NCI-H345 treated with DMSO at 0.1 percent for 48 hours (cell line): Measurements from ENCODE around the gene EIF2S2.

Source experiments
- DNase-seq: peaks from one replicate; lab custom pipeline; 2025; ENCODE audit not compliant: unreplicated experiment; lab: John Stamatoyannopoulos, UW

EIF2S2 gene

DNA sequence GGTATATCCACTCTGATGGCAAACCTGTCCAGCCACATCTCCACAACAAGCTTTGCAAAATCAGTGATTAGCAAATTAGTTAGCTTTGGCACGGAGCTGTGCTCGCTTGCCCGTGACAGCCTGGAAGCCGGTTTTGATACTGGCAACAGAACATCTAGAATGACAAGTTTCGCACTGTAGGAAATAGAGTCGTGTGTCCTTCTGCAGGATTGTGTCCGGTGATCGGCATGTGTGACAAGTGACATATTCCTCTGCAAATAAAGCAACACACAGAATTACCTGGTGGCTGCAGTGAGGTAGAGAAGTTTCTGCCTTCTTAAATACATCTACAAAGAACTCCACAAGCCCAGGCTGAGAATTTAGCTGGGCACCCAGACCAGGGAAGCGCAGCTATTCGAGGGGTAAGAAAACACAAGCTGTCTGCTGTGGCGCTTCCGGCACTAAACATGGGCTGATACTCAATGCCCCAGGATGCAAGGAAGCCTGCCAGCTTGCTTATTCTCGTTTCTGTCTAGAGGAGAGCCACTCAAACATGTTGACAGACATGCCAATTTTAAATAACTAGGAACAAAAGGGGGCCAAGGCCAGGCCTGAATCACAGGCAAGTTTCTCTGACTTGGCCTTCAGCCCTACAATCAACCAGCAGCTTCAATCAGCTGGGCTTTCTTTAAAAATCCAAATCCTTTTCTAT is 22.2 kb downstream of the EIF2S2 start:
- DNase-seq: no peak

DNA sequence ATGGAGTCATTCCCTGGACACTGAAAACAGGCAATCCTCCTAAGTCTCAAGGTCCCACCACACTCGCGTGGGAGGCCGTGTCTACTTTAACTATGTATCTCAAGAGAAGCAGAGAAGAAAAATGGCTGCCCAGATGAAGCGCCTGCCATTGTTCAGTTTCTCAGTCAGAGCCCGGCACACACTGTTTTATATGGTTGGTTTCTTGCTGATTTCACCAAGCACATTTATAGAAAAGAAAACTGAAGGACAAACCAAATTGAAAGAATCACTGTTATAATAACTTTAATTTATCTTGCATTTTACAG is 22.9 kb downstream of the EIF2S2 start:
- DNase-seq: no peak

DNA sequence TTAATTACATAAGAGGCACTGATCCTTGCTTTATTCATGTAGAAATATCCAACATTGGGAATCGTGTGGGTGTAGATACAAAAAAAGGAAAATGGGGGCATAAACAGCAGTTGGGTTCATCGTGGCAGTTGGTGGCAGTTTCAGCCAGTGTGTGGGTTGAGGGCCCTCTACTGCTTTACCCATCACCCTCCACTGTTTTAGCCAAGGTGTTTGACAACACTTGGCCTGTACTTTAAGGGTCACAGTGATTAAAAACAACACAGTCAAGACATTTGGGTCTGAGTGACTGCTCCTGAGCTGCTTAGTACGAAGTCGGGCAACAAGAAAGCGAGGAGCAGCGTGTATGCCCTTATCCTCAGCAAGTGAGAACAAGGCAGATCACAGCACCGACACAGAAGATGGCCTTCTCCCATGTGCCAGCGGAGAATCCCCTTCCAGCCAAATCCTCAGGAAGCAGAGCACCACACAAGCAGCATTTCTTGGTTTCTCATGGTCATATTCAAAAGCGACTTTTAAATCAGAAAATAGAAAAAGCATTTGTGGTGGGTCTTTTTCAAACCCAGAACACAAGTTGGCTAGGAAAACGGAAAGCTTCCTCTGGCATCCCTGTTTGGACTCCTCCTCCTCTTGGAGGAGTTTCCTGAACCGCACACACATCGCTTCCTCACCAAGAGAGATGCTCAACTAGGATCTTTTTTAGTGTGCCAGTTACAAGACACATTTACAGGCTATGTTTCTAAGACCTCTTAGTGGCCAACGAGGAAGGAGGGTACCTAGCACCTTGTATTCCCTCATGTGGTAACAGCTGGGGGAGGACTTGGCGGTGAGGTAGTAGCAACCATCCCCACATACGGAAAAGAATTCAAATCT is 23.5 kb downstream of the EIF2S2 start:
- DNase-seq: no peak

DNA sequence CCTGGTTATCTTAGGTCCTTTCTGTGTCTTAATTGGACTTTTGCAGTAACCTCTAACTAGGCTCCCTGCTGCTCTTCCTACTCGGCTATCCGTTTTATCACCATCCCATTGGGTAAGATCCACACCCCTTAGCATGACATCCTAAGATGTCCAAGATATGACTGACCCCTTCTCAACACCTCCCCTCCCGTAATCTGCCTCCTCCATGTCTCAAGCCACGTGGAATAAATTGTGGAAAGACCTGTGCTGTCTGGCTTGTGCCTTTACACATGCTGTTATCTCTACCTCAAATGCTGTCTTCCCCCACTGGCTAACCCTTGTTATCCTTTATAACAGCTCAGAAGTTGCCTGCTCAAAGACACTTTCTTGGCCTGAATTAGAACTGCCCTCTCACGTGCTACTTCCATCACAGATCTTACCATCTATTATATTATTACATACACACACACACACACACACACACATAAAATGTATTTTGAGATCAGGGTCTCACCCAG is 26.5 kb downstream of the EIF2S2 start:
- DNase-seq: no peak

DNA sequence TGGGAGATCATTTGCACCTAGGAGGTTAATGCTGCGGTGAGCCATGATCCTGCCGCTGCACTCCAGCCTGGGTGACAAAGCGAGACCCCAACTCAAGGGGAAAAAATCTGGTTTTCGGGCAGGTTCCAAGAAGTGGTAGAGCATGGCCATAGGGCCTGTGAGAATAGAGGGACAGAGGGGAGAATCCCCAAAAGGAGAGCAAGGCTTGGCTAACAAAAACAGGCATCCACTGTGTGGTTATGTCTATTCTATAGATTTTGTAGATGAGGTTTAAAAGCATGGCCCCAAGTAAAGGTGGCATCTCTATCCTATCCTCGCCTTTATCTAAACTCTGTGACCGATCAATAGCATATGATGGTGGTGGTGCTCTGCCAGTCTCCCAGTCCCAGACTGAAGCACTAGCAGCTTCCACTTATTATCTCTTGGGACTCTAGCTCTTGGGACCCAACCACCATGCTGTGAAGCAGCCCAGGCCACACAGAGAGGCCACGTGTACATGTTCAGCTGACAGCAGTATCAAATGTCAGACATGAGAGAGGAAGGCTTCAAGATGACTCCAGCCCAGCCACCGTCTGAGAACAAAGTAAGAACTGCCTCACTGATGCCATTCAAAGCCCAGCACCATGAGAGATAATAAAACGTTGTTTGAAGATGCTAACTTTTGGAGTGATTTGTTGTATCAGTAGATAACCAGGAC is 27.7 kb downstream of the EIF2S2 start:
- DNase-seq: no peak

DNA sequence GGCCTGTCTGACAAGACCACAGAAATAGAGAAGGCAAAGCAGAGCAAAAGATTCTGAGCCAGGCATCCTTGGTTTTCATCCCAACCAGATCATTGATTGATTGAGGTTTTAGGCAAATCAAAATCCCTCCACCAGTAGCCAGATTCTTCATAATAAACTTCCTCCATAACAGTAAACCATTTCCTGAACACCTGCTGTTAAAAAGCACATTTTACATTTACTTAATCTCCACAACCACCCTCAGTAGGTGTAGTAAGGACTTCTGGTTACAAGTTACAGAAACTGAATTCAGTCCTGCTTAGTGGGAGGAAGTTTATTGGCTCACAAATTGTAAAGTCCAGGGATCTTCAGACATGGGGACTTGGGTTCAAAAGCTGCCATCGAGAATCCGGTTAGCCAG is 28.3 kb downstream of the EIF2S2 start:
- DNase-seq: no peak

DNA sequence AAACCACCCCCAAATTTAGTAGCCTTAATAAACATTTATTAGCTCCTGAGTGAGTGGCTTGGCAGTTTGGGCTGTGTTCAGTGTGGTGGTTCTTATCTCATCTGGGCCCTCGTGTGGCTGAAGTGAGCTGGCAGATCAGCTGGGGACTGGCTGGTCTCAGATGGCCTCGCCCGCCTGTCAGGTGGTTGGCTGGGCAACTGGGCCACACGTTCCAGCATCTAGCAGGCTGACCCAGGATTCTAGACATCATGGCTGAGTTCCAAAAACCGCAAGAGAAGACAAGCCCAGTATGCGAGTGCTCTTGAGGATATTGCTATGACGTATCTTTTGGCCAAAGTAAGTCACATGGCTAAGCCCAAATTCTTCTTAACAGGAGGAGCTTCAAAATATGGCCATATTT is 28.9 kb downstream of the EIF2S2 start:
- no peak for DNase-seq

DNA sequence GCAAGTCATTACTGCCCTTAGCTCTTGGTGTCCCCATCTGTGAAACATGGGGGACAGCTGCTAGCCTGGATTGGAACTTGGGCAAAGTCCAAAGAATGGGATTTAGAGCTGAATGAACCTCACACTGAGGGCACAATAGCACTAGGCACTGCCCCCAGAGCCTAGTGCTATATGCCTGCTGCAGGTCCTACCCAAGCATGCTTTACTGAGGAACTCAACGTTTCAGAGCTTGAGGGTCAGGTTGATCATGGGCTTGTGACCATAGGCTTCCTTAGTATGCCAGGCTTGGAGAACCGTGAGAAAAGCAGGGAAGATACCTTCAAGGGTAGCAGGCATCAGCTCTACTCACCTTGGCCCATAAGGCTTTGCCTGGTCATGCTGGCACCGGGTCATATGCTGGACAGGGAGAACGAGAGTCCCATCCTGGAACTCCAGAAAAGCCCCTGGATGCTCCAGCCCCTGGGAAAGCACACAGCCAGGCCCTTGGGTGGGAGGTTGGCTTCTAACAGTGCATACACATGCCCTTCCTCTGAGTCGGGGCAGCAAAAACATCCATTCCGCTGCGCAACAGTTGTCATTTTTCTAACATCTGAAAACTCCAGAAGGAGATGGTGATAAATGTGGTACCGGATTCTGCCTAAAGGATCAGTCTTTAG is 29.7 kb downstream of the EIF2S2 start:
- DNase-seq: no peak

DNA sequence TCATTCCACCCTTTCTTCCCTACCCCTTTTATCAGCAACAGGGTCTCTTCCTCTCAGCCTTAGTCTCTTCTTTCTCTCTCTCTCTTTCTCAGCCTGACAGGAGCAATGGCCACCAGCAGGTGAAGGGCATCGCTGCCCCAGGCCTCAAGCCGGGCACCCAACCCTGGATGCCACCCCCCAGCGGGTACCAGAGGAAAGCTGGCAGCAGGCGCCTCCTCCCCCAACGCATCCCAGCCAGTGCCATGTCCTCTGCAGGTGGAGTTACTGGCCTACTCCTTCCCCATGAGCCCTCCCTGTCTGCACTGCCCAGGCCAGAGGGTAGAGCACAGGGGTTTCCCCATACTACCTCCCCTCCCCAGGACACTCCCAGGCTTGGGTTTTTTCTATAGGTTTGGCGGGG is 32.2 kb downstream of the EIF2S2 start:
- no peak for DNase-seq

DNA sequence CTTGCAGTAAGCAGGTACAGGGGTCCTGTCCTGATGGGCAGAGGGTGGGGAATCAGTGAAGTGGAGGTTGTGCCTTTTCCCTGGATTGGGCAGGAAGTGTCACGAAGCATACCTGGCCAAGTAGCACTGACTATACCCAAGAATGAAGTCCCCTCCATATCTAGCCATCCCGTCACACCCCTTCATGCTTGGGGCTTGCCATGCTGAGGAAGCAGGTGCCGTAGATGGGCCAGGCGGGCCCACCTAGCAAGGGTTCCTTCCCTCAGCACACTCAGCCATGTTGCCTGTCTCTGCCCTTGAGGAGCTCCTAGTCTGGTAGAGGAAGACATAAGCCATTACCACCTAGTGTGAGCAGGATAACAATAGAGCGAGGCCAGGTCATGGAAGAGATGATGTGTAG is 33.5 kb downstream of the EIF2S2 start:
- DNase-seq: no peak

DNA sequence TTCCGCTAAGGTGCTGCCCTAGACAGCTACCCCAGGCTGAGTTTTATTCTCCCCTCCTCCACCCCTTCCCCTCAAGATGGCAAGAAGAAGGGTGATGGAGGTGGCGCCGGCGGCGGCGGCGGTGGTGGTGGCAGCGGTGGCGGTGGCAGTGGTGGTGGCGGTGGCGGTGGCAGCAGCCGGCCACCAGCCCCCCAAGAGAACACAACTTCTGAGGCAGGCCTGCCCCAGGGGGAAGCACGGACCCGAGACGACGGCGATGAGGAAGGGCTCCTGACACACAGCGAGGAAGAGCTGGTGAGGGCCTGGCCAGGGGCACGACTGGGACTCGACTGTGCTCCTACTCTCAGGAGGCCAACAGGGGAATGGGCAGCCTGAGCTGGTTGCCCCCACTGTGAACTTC is 35.1 kb downstream of the EIF2S2 start:
- no peak for DNase-seq

DNA sequence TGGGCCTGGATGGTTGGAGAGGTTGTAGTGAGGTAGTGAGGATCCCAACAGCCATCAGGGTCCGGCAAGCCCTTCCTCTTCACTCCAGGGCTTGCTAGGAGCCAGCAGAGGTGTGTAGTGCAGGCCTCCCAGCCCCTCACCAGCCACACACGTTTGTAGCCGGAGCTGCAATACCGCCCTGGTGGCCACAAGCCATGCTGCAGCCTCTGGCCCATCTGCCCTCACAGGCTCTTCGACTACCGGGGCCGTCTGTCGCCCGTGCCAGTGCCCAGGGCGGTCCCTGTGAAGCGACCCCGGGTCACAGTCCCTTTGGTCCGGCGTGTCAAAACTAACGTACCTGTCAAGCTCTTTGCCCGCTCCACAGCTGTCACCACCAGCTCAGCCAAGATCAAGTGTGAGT is 36.4 kb downstream of the EIF2S2 start:
- DNase-seq: no peak

DNA sequence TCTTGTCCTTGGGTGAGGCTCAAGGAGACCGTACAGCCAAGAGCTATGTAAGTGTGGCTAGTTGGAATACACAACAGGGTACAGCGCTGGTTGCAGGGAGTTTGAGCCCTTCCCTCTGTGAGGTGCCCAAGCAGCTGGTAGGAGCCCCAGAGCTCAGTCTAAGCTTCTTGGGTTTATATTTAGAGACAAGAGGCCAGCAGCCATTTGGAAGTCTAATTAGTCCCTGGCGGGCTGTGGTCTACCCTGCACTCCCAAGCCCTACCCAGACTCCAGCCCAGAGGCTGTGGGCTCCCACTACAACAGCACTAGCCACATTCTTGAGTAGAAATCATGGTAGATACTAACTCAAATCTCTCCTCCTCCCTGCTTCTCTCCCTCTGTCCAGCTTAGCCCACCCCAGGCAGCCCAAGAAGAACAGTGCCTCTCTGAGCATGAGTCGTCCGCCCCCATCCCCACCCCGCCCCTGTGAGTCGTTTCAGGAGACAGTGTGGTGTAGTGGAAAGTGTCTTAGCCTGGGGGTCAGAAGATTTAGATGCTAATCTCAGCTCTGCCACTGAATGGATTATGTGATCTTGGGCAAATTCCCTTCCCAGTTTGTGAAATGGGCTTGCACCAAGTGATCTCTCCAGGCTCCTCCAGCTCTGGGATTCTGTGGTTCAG is 37.8 kb downstream of the EIF2S2 start:
- no peak for DNase-seq

DNA sequence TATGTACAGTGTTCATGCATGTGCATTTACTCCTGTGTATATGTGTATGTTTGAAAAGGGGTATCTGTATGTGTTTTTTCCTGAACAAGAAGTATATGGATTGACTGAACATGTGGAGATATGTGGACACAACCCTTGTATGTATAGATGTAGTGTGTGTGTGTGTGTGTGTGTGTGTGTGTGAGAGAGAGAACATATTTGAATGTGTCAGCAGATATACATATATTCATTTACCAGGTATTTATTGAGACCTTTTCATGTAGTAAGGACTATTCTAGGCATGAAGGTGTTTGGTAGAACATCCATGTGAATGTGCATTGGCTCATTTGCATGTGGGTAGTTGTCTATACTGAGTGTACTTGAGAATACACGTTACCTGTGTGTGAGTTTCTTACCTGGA is 39.3 kb downstream of the EIF2S2 start:
- no peak for DNase-seq

DNA sequence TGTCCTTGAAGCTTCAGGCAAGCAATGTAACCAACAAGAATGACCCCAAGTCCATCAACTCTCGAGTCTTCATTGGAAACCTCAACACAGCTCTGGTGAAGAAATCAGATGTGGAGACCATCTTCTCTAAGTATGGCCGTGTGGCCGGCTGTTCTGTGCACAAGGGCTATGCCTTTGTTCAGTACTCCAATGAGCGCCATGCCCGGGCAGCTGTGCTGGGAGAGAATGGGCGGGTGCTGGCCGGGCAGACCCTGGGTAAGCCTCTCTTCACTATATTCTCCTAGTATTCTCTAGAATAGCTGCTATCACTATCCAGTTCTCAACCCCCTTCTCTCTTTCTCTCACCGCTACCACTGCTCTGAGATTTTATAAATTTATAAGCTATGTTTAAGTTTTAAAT is 40.0 kb downstream of the EIF2S2 start:
- no peak for DNase-seq

DNA sequence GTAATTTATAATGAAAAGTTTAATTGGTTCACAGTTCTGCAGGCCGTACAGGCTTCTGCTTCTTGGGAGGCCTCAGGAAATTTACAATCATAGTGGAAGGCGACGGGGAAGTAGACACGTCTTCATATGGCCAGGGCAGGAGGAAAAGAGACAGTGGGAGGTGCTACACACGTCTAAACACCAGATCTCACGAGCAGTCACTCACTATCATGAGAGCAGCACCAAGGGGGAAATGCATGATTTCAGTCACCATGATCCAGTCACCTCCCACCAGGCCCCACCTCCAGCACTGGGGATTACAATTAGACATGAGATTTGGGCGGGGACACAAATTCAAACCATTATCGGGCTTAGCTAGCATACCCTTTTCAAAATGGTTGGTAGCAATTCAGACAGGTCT is 41.2 kb downstream of the EIF2S2 start:
- DNase-seq: no peak

DNA sequence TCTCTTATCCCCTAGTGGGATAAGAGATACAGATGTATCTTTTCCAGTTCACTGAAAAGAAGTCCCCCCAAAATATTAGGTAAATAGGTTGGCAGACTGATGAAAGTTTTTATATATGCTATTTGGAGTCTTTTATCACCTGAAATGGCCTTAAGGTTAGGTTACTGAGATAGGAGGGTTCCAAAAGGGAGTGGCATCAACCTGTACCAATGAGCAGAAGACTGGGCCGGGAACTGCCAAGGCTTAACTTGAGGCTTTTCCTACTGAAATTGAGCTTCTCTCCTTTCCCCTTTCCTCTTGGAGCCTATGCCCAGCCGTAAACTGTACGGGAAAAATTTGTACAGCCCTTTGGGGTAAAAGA is 42.0 kb downstream of the EIF2S2 start:
- no peak for DNase-seq

DNA sequence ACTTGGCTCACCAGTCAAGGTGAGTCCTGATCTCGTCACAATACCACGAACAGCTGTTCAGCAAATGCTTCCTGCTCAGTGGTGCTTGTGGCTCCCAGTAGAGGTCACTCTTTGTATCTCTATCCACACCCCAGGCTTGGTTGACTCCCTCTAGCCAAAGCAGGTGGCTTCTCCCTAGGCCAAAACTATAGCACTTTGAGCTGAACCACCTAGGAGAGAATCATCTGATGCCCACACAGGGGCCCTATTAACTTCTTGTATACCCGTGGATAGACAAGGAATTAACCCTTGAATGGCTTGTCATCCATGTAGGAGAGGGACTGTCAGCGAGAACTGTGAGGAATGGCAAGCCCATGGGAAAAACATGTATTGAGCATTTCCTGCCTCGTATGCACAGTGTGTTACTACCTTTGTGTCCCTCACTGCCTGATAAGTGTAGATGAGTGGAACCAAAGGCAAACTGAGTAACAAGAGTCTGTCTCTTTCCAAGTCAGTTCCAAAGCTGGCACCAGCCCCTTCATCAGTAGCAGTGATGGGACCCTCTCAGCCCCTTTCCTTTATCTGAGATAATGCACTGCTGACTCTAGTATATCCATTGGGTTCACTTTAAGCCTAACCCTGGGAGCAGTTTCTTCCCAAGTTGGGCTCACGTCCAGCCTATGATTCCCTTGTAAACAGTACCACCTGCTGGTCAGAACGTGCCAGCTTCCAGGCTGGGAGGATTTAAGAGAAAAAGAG is 42.5 kb downstream of the EIF2S2 start:
- DNase-seq: peak; percentile 73

DNA sequence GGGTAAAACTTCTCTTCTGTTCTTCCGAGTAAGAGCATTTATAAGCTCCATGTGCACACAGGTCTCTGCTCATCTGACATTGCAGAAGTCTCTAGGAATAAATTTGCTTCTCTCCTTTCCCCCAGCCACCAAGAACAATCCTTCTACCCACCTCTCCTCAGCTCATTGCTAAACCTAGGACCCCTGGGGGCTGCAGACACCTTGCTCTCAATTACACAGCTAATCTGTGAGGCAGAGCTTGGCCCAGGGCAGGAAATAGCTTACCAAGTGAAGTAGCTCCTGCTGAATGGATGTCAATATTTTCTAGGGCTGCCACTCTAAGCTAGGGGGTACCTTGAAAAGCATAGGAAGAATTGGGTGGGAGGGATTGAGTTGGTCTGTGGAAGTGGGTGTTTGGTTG is 44.0 kb downstream of the EIF2S2 start:
- no peak for DNase-seq

DNA sequence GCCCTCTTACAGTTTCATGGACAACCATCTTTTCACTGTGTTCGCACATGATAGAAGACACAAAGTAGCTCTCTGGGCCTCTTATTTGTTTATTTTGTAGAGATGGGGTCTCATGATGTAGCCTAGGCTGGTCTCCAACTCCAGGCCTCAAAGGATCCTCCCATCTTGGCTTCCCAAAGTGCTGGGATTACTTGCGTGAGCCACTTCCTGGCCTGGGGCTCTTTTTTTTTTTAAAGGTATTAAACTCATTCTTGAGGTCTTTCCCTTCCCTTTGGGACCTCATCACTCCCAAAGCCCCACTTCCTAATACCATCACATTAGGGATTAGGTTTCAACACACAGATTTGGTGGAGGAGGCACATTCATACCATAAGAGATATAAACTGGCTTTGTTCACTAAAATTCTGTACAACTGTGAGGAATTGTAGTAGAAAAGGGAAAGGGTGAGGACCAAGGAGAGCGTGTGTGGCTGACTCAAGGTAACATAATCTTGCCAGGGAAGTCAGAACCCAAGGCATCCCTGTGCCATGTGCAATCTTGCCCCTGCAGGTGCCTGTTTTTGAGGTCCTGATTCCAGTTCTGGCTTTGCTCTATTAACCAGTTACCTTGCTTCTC is 45.5 kb downstream of the EIF2S2 start:
- no peak for DNase-seq
